ENCODE data around the gene DERL3.

DNA sequence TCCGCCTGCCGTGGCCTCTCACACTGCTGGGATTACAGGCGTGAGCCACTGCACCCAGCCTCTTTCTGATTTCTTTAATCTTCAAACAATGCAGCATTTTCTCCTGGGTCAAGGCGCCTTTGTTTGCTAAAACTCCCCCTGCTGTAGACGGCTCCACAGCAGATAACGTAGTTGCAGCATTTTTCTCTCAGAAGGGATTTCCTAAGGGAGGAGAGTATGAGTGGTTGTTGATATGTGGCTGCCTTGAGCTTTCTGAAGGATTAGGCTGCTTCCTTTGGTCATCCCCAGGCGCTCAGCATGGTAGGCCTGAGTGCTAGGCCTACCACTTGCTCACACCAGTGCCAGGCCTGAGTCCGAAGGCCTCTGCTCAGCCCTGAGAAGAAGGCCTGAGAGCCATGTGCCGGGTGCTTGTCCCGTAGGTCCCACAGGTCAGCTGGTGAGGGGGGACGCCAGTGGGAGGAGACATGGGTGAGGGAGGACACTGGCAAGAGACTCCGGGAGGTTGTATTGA, 34.0 kb downstream of the DERL3 start:
- TF ChIP-seq, protein P1, sequence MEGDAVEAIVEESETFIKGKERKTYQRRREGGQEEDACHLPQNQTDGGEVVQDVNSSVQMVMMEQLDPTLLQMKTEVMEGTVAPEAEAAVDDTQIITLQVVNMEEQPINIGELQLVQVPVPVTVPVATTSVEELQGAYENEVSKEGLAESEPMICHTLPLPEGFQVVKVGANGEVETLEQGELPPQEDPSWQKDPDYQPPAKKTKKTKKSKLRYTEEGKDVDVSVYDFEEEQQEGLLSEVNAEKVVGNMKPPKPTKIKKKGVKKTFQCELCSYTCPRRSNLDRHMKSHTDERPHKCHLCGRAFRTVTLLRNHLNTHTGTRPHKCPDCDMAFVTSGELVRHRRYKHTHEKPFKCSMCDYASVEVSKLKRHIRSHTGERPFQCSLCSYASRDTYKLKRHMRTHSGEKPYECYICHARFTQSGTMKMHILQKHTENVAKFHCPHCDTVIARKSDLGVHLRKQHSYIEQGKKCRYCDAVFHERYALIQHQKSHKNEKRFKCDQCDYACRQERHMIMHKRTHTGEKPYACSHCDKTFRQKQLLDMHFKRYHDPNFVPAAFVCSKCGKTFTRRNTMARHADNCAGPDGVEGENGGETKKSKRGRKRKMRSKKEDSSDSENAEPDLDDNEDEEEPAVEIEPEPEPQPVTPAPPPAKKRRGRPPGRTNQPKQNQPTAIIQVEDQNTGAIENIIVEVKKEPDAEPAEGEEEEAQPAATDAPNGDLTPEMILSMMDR (IDR thresholded peaks at IDR 0.05; ENCODE audit: low read depth, low read length): no peak
- TF ChIP-seq POLR2A (IDR thresholded peaks at IDR 0.05; ENCODE audit: extremely low read depth, insufficient read length) (no peak), MYC (IDR thresholded peaks at IDR 0.05; ENCODE audit: low read depth, low read length) (no peak), MAX (IDR thresholded peaks at IDR 0.05; ENCODE audit: low read depth, low read length) (no peak)

Measured in NB4 (cell line).